Keratinocyte (primary cell): ENCODE data around the gene CTAGE9. TPM values are rescaled to one million over a fixed set of nuclear protein-coding genes. Genes with fewer than 3 reads are reported as not detected.

Experiments used
- DNase-seq: peaks from one replicate; pipeline ENCODE4 v3.0.0-alpha.2; 2011; ENCODE audit warnings: low read depth, missing footprints, low spot score
- FAIRE-seq: peaks from 2 replicates; lab custom pipeline; 2011; peaks lifted over from hg19 to GRCh38; lab: Jason Lieb, UNC
- H2AFZ ChIP-seq: 2 replicates; pipeline ENCODE4 v1.6.0; 2012; ENCODE audit warnings: low read length, control low read depth, inconsistent platforms; ENCODE audit not compliant: control insufficient read depth
- H3K27ac ChIP-seq: 2 replicates; pipeline ENCODE4 v1.5.1; 2011; ENCODE audit warnings: low read length; ENCODE audit not compliant: control insufficient read depth, insufficient read depth
- H3K27me3 ChIP-seq: 3 replicates; pipeline ENCODE4 v1.6.0; 2011; ENCODE audit warnings: low read length; ENCODE audit not compliant: control insufficient read depth, insufficient read depth; ENCODE audit errors: extremely low read depth
- H3K36me3 ChIP-seq, 2 experiments: 2 replicates in 1 of 2; 3 replicates in 1 of 2; pipeline ENCODE4 v1.5.1; 2011; ENCODE audit warnings: low read length in 2 of 2, mild to moderate bottlenecking in 1 of 2; ENCODE audit not compliant: control insufficient read depth in 2 of 2, insufficient read depth in 2 of 2; ENCODE audit errors: extremely low read depth in 1 of 2
- H3K4me1 ChIP-seq: 3 replicates; pipeline ENCODE4 v1.5.1; 2011; ENCODE audit warnings: low read length; ENCODE audit not compliant: control insufficient read depth, insufficient read depth; ENCODE audit errors: extremely low read depth
- H3K4me2 ChIP-seq: 3 replicates; pipeline ENCODE4 v1.6.0; 2011; ENCODE audit warnings: low read depth, low read length; ENCODE audit not compliant: control insufficient read depth, insufficient read depth; ENCODE audit errors: extremely low read depth
- H3K4me3 ChIP-seq, 3 experiments: fragments of 200-600 bp in 1 of 3; sonication (generic) in 1 of 3; 2 replicates in 2 of 3; 3 replicates in 1 of 3; pipeline ENCODE4 v1.5.1; 2011 to 2016; ENCODE audit warnings: low read length in 3 of 3, mild to moderate bottlenecking in 3 of 3, control low read depth in 2 of 3, inconsistent platforms in 1 of 3, low read depth in 1 of 3, mixed read lengths in 1 of 3, mixed run types in 1 of 3, moderate library complexity in 1 of 3; ENCODE audit not compliant: control insufficient read depth in 2 of 3, insufficient read depth in 2 of 3; ENCODE audit errors: extremely low read depth in 1 of 3
- H3K79me2 ChIP-seq: 2 replicates; pipeline ENCODE4 v1.6.0; 2012; ENCODE audit warnings: low read length; ENCODE audit not compliant: control insufficient read depth, insufficient read depth
- H3K9ac ChIP-seq: 3 replicates; pipeline ENCODE4 v1.6.0; 2011; ENCODE audit warnings: low read length; ENCODE audit not compliant: control insufficient read depth, insufficient read depth; ENCODE audit errors: extremely low read depth
- H3K9me1 ChIP-seq: 3 replicates; pipeline ENCODE4 v1.6.0; 2011; ENCODE audit warnings: low read length; ENCODE audit not compliant: control insufficient read depth, insufficient read depth; ENCODE audit errors: extremely low read depth
- H3K9me3 ChIP-seq: 2 replicates; pipeline ENCODE4 v1.5.1; 2012; ENCODE audit warnings: low read depth, low read length; ENCODE audit not compliant: control insufficient read depth
- H4K20me1 ChIP-seq: 3 replicates; pipeline ENCODE4 v1.6.0; 2011; ENCODE audit warnings: low read length; ENCODE audit not compliant: control insufficient read depth, insufficient read depth; ENCODE audit errors: extremely low read depth
- CTCF ChIP-seq, 3 experiments: IDR thresholded peaks in 1 of 3; conservative IDR thresholded peaks in 1 of 3; optimal IDR thresholded peaks in 1 of 3; 2 replicates in 2 of 3; 3 replicates in 1 of 3; pipeline versions ENCODE3 to v1.5.1; 2011; ENCODE audit warnings: low read length in 3 of 3, mild to moderate bottlenecking in 3 of 3, moderate library complexity in 2 of 3, control low read depth in 1 of 3, inconsistent platforms in 1 of 3; ENCODE audit not compliant: insufficient read depth in 2 of 3; ENCODE audit errors: extremely low read depth in 1 of 3
- EZH2 ChIP-seq: IDR thresholded peaks from one replicate; pipeline ENCODE4 v1.6.1; 2012; ENCODE audit warnings: inconsistent platforms, mild to moderate bottlenecking, low read length, moderate library complexity
- dilution Hi-C: fragments of 300-500 bp; cut with MboI; formaldehyde crosslinking; loops from one replicate; pipeline ENCODE4 v1.7.0; 2020; ENCODE audit warnings: low sequenced_read_pairs; ENCODE audit not compliant: extremely low pct_ligation_motif_present
- polyA plus RNA-seq, 5 experiments: library from polyadenylated mRNA; depleted of rRNA in 3 of 5; stranded (reverse) in 3 of 5; stranded (forward) in 1 of 5; unstranded in 1 of 5; fragments of >200 nt; gene quantifications; 1 replicate in 1 of 5; 2 replicates in 3 of 5; 3 replicates in 1 of 5; pipeline versions ENCODE4 v1.2.1 to v1.2.3, GENCODE V29; 2011 to 2012; ENCODE audit warnings: missing spikeins in 2 of 5, low read depth in 1 of 5, low replicate concordance in 1 of 5

CTAGE9 gene
- polyA plus RNA-seq, 1 donor (not counting 4 experiments of a cell fraction or from before 2014, with no cell fraction given): not detected

- dilution Hi-C loops: no loop called here
- no peak for TF ChIP-seq CTCF (optimal IDR thresholded peaks at IDR 0.05 in 1 of 3, IDR thresholded peaks at IDR 0.05 in 1 of 3, conservative IDR thresholded peaks at IDR 0.05 in 1 of 3; ENCODE audit: extremely low read depth in 1 of 3, insufficient read depth in 2 of 3, low read length in 3 of 3)
- no peak for TF ChIP-seq EZH2
- Histone ChIP-seq H3K9me1 (no peaks in the 10 kb centered on the region), H3K4me3 (no peak overlapping the region), H3K9ac (no peak overlapping the region), H4K20me1 (no peaks in the 10 kb centered on the region), H3K79me2 (no peaks in the 10 kb centered on the region), H3K4me2 (no peak overlapping the region), H2AFZ (no peak overlapping the region), H3K9me3 (no peaks in the 10 kb centered on the region), H3K27me3 (no peaks in the 10 kb centered on the region), H3K27ac (no peak overlapping the region), H3K4me1 (no peaks in the 10 kb centered on the region), H3K36me3 (no peaks in the 10 kb centered on the region)
- FAIRE-seq (no peak), DNase-seq (no peak)
These were observed 40.9 kb downstream of the CTAGE9 start for GRCh38 chr6:131669891-131670290.

- no peaks in the 10 kb centered on the region for H3K9me3 ChIP-seq
- DNase-seq (no peak), FAIRE-seq (no peak)
- no peak overlapping the region for H3K9ac ChIP-seq
- H3K27ac ChIP-seq: no peak overlapping the region
- no peak for TF ChIP-seq EZH2
- TF ChIP-seq CTCF (optimal IDR thresholded peaks at IDR 0.05 in 1 of 3, IDR thresholded peaks at IDR 0.05 in 1 of 3, conservative IDR thresholded peaks at IDR 0.05 in 1 of 3; ENCODE audit: extremely low read depth in 1 of 3, insufficient read depth in 2 of 3, low read length in 3 of 3): no peak
- no peaks in the 10 kb centered on the region for H3K79me2 ChIP-seq
- no peaks in the 10 kb centered on the region for H3K9me1 ChIP-seq
- dilution Hi-C loops: no loop called here
- H4K20me1 ChIP-seq: no peaks in the 10 kb centered on the region
- no peak overlapping the region for H2AFZ ChIP-seq
- no peak overlapping the region for H3K4me2 ChIP-seq
- no peaks in the 10 kb centered on the region for H3K36me3 ChIP-seq
- no peak overlapping the region for H3K4me3 ChIP-seq
- no peaks in the 10 kb centered on the region for H3K27me3 ChIP-seq
- no peaks in the 10 kb centered on the region for H3K4me1 ChIP-seq
These were observed 47.1 kb downstream of the CTAGE9 start for GRCh38 chr6:131663578-131664165.
